HepG2 (cell line): ENCODE data around the gene C1QTNF1. TPM values are rescaled to one million over a fixed set of nuclear protein-coding genes. Genes with fewer than 3 reads are reported as not detected.

ENCODE experiments used
- DMAP1 ChIP-seq: IDR thresholded peaks from 2 replicates; pipeline ENCODE4 v1.6.1; 2016
- ELK4 ChIP-seq: sonication (generic); formaldehyde crosslinking; IDR thresholded peaks from 2 replicates; pipeline ENCODE4 v1.9.0; 2021; ENCODE audit warnings: missing genetic modification reagents, borderline replicate concordance
- ETV6 ChIP-seq: sonication (generic); formaldehyde crosslinking; conservative IDR thresholded peaks from 2 replicates; pipeline ENCODE4 v1.4.0; 2020; ENCODE audit warnings: missing genetic modification reagents
- FOXP4 ChIP-seq: sonication (generic); formaldehyde crosslinking; IDR thresholded peaks from 2 replicates; pipeline ENCODE4 v1.4.0; 2020; ENCODE audit warnings: missing genetic modification reagents
- GMEB2 ChIP-seq: IDR thresholded peaks from 2 replicates; pipeline ENCODE4 v1.6.1; 2016; ENCODE audit warnings: missing biosample characterization, missing genetic modification reagents, low read depth
- HOXA7 ChIP-seq: sonication (generic); formaldehyde crosslinking; IDR thresholded peaks from 2 replicates; pipeline ENCODE4 v1.8.1; 2022; ENCODE audit warnings: mild to moderate bottlenecking, missing genetic modification reagents, moderate library complexity
- ISL2 ChIP-seq: sonication (generic); formaldehyde crosslinking; IDR thresholded peaks from 2 replicates; pipeline ENCODE4 v1.5.0; 2020; ENCODE audit warnings: missing genetic modification reagents
- KLF6 ChIP-seq: IDR thresholded peaks from 2 replicates; pipeline ENCODE4 v1.8.0; 2016; ENCODE audit warnings: missing biosample characterization, missing genetic modification reagents
- LBX2 ChIP-seq: sonication (generic); formaldehyde crosslinking; IDR thresholded peaks from 2 replicates; pipeline ENCODE4 v1.5.0; 2020; ENCODE audit warnings: missing genetic modification reagents, mild to moderate bottlenecking, borderline replicate concordance
- SAP130 ChIP-seq: IDR thresholded peaks from 2 replicates; pipeline ENCODE4 v1.6.1; 2016; ENCODE audit warnings: low read depth
- STAT5B ChIP-seq: sonication (generic); formaldehyde crosslinking; IDR thresholded peaks from 2 replicates; pipeline ENCODE4 v1.4.0; 2020; ENCODE audit warnings: missing genetic modification reagents
- TFDP2 ChIP-seq: sonication (generic); formaldehyde crosslinking; IDR thresholded peaks from 2 replicates; pipeline ENCODE4 v1.4.0; 2020; ENCODE audit warnings: missing genetic modification reagents
- WIZ ChIP-seq: sonication (generic); formaldehyde crosslinking; IDR thresholded peaks from 2 replicates; pipeline ENCODE4 v1.5.1; 2020; ENCODE audit warnings: mild to moderate bottlenecking, missing genetic modification reagents
- XBP1 ChIP-seq: sonication (generic); formaldehyde crosslinking; IDR thresholded peaks from 2 replicates; pipeline ENCODE4 v1.5.0; 2020; ENCODE audit warnings: missing genetic modification reagents
- ZBTB1 ChIP-seq: sonication (generic); formaldehyde crosslinking; IDR thresholded peaks from 2 replicates; pipeline ENCODE4 v1.4.0; 2020; ENCODE audit warnings: missing genetic modification reagents, borderline replicate concordance
- ZNF160 ChIP-seq: sonication (generic); formaldehyde crosslinking; IDR thresholded peaks from 2 replicates; pipeline ENCODE4 v1.8.0; 2022; ENCODE audit warnings: mild to moderate bottlenecking, inconsistent platforms, missing genetic modification reagents
- ZNF20 ChIP-seq: sonication (generic); formaldehyde crosslinking; IDR thresholded peaks from 2 replicates; pipeline ENCODE4 v1.4.0; 2020; ENCODE audit warnings: mild to moderate bottlenecking, moderate library complexity, missing genetic modification reagents
- ZNF263 ChIP-seq: sonication (generic); formaldehyde crosslinking; IDR thresholded peaks from 2 replicates; pipeline ENCODE4 v1.4.0; 2020; ENCODE audit warnings: missing genetic modification reagents
- ZNF564 ChIP-seq: sonication (generic); formaldehyde crosslinking; IDR thresholded peaks from 2 replicates; pipeline ENCODE4 v1.8.1; 2023; ENCODE audit warnings: mild to moderate bottlenecking, missing genetic modification reagents
- ZNF607 ChIP-seq: sonication (generic); formaldehyde crosslinking; IDR thresholded peaks from 2 replicates; pipeline ENCODE4 v1.5.1; 2020; ENCODE audit warnings: missing genetic modification reagents, mild to moderate bottlenecking, borderline replicate concordance
- ZNF781 ChIP-seq: sonication (generic); formaldehyde crosslinking; IDR thresholded peaks from 2 replicates; pipeline ENCODE4 v1.5.1; 2020; ENCODE audit warnings: borderline replicate concordance, mild to moderate bottlenecking, missing genetic modification reagents; ENCODE audit errors: not compliant biosample characterization
- ZNF850 ChIP-seq: sonication (generic); formaldehyde crosslinking; conservative IDR thresholded peaks from 2 replicates; pipeline ENCODE4 v1.9.0; 2021; ENCODE audit warnings: mild to moderate bottlenecking, missing genetic modification reagents
- ZSCAN20 ChIP-seq: sonication (generic); formaldehyde crosslinking; IDR thresholded peaks from 2 replicates; pipeline ENCODE4 v1.4.0; 2020; ENCODE audit warnings: missing genetic modification reagents, mild to moderate bottlenecking, borderline replicate concordance
- ZSCAN25 ChIP-seq: sonication (generic); formaldehyde crosslinking; IDR thresholded peaks from 2 replicates; pipeline ENCODE4 v1.8.0; 2022; ENCODE audit warnings: mild to moderate bottlenecking, missing genetic modification reagents
- polyA plus RNA-seq, 8 experiments: library from polyadenylated mRNA; depleted of rRNA in 3 of 8; stranded (reverse) in 7 of 8; unstranded in 1 of 8; fragments of >200 nt; fragmentation: Illumina TruSeq in 4 of 8; extraction: Trizol in 4 of 8; gene quantifications; 2 replicates each; pipeline versions ENCODE4 v1.2.1 to v1.2.3, GENCODE V29; 2011 to 2016; ENCODE audit warnings: low read depth in 4 of 8, missing spikeins in 1 of 8, mixed read lengths in 1 of 8; ENCODE audit not compliant: insufficient read depth in 1 of 8
- total RNA-seq, 5 experiments: library from RNA; depleted of rRNA; stranded (reverse); fragments of >200 nt; fragmentation: Illumina TruSeq; extraction: Trizol; gene quantifications; 2 replicates each; pipeline ENCODE4 v1.2.3, GENCODE V29; 2016; ENCODE audit warnings: low read depth in 1 of 5

Gene C1QTNF1
- total and polyA plus RNA-seq, 2 of the 13 experiments (the other 11 are each of a cell fraction or from before 2014, with no cell fraction given) = 0.18 to 0.86 TPM

- TF ChIP-seq ELK4 (CRISPR knock-in tag) = no peak
- peak; percentile 35 for TF ChIP-seq ZNF263 (CRISPR knock-in tag)
- TF ChIP-seq XBP1 (CRISPR knock-in tag) = no peak
- no peak for TF ChIP-seq ZSCAN20 (CRISPR knock-in tag)
- TF ChIP-seq STAT5B (CRISPR knock-in tag) = no peak
- no peak for TF ChIP-seq ZNF564 (CRISPR knock-in tag)
- peak; percentile 31; the same call in 1 of the 2 replicates for TF ChIP-seq ISL2 (CRISPR knock-in tag)
- TF ChIP-seq ZNF20 (CRISPR knock-in tag) = no peak
- TF ChIP-seq LBX2 = no peak
- peak; percentile 89 for TF ChIP-seq SAP130
- TF ChIP-seq KLF6 (CRISPR knock-in tag) = peak; percentile 65; the same call in 1 of the 2 replicates
- no peak for TF ChIP-seq ZNF781
- peak; percentile 75 for TF ChIP-seq FOXP4
- no peak for TF ChIP-seq ZBTB1 (CRISPR knock-in tag)
- TF ChIP-seq HOXA7 (CRISPR knock-in tag) = no peak
- peak; percentile 69; the same call in 1 of the 2 replicates for TF ChIP-seq GMEB2 (CRISPR knock-in tag)
- TF ChIP-seq ZNF850 (CRISPR knock-in tag) = no peak
- peak; percentile 32; the same call in 1 of the 2 replicates for TF ChIP-seq ZNF160
- peak; percentile 51; the same call in 1 of the 2 replicates for TF ChIP-seq DMAP1 (CRISPR knock-in tag)
- TF ChIP-seq TFDP2 (CRISPR knock-in tag) = peak; percentile 85
- no peak for TF ChIP-seq WIZ
- TF ChIP-seq ZSCAN25 (CRISPR knock-in tag) = peak; percentile 47; the same call in 1 of the 2 replicates
- peak; percentile 80; the same call in 1 of the 2 replicates for TF ChIP-seq ETV6 (CRISPR knock-in tag)
- TF ChIP-seq ZNF607 (CRISPR knock-in tag) = 0 out of 2 replicates have a peak, but pooled peaks have one; percentile 61
Observed at GRCh38 chr17:79009397-79010303, 14.3 kb upstream of the C1QTNF1 start, which contains the start of gene CANT1 (continued).
